HFFc6 (cell line): ENCODE data around the gene ZNF793. TPM values are rescaled to one million over a fixed set of nuclear protein-coding genes. Genes with fewer than 3 reads are reported as not detected.

Experiments used
- DNase-seq: peaks from one replicate; pipeline ENCODE4 v3.0.0-alpha.2; 2018
- H3K27ac Mint-ChIP-seq: 2 replicates; pipeline ENCODE4 v1.8.0; 2020; ENCODE audit warnings: mild to moderate bottlenecking, mixed read lengths
- H3K27me3 Mint-ChIP-seq: 2 replicates; pipeline ENCODE4 v1.8.0; 2021; ENCODE audit warnings: mild to moderate bottlenecking, moderate library complexity, mixed read lengths; ENCODE audit not compliant: insufficient read depth
- H3K36me3 Mint-ChIP-seq: 2 replicates; pipeline ENCODE4 v1.8.0; 2021; ENCODE audit warnings: low read depth, mixed read lengths
- H3K4me1 Mint-ChIP-seq: 2 replicates; pipeline ENCODE4 v1.8.0; 2020; ENCODE audit warnings: low read depth, mixed read lengths
- H3K4me3 Mint-ChIP-seq: 2 replicates; pipeline ENCODE4 v1.8.0; 2020; ENCODE audit warnings: mild to moderate bottlenecking, moderate library complexity, mixed read lengths
- H3K9me3 Mint-ChIP-seq: 2 replicates; pipeline ENCODE4 v1.8.0; 2020; ENCODE audit warnings: mild to moderate bottlenecking, mixed read lengths
- total RNA-seq, 6 experiments: library from RNA; stranded (reverse); fragmentation: NEBNext Ultra II Directional; extraction: Animal tissue kit (Norgen Biotek cat#: 25700); gene quantifications; 2 replicates in 1 of 6; 3 replicates in 5 of 6; pipeline ENCODE4 v1.2.3, GENCODE V29; 2021
- TF ChIP-seq, protein P1 (sequence below): fragments of 200-600 bp; sonication (generic); IDR thresholded peaks from 2 replicates; pipeline ENCODE4 v1.5.0; 2021; ENCODE audit warnings: antibody characterized with exemption, mild to moderate bottlenecking

The ZNF793 gene
- total RNA-seq, 6 experiments from 2014 or later, result 0.43 to 3.4 (median 0.70) TPM

DNA sequence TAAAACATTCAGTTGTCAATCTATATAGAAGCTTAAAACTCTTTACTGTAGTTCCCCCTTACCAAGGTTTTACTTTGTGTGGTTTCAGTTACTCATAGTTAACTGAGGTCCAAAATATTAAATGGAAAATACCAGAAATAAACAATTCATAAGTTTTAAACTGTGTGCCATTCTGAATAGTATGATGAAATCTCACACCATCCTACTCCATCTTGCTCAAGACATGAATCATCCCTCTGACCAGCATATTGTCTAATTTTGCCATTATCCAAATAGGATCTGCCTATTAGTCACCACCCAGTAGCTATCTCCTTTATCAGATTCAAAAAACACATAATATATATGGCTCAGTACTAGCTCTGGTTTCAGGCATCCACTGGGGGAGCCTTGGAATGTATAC, 65.5 kb downstream of the ZNF793 start:
- peak; percentile 34 for DNase-seq
- H3K36me3 Mint-ChIP-seq, result peaks cover 56% of the 10 kb centered on the region
- TF ChIP-seq, protein P1, sequence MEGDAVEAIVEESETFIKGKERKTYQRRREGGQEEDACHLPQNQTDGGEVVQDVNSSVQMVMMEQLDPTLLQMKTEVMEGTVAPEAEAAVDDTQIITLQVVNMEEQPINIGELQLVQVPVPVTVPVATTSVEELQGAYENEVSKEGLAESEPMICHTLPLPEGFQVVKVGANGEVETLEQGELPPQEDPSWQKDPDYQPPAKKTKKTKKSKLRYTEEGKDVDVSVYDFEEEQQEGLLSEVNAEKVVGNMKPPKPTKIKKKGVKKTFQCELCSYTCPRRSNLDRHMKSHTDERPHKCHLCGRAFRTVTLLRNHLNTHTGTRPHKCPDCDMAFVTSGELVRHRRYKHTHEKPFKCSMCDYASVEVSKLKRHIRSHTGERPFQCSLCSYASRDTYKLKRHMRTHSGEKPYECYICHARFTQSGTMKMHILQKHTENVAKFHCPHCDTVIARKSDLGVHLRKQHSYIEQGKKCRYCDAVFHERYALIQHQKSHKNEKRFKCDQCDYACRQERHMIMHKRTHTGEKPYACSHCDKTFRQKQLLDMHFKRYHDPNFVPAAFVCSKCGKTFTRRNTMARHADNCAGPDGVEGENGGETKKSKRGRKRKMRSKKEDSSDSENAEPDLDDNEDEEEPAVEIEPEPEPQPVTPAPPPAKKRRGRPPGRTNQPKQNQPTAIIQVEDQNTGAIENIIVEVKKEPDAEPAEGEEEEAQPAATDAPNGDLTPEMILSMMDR, result no peak
- no peaks in the 10 kb centered on the region; the same call in 1 of the 2 replicates for H3K27me3 Mint-ChIP-seq
- no peak overlapping the region; the same call in 1 of the 2 replicates for H3K27ac Mint-ChIP-seq
- H3K4me3 Mint-ChIP-seq, result no peak overlapping the region
- H3K4me1 Mint-ChIP-seq, result no peaks in the 10 kb centered on the region
- peaks cover 63% of the 10 kb centered on the region for H3K9me3 Mint-ChIP-seq

DNA sequence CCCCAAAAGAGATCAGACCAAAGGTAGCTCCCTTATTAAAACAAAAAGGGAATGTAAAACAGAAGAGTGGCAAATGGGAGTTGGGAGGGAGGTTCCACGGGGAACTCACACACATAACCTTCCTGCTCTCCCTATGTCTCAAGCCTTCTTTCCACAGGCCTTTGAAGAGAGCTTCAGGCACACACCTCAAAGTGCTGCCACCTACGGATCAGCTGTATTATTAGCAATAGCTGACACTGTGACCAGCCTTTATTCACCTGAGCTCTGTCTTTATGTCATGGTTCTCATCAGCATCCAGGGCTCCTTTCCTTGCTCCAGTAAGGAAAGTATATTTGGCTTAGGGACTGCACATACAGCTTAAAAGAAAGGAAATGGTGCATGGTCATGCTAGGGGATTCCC, 76.6 kb downstream of the ZNF793 start:
- Mint-ChIP-seq H3K27me3 (no peaks in the 10 kb centered on the region), H3K36me3 (peaks cover 34% of the 10 kb centered on the region)
- TF ChIP-seq, protein P1, result no peak

More for the DNA sequence above, 76.6 kb downstream of the ZNF793 start:
- H3K4me3 Mint-ChIP-seq, result no peak overlapping the region
- DNase-seq, result no peak
- no peaks in the 10 kb centered on the region for H3K4me1 Mint-ChIP-seq
- H3K27ac Mint-ChIP-seq, result no peak overlapping the region
- H3K9me3 Mint-ChIP-seq, result peaks cover 33% of the 10 kb centered on the region

Other genes with a start within 250 kb of the ZNF793 start
- gene ZNF527, start 135.8 kb upstream of the ZNF793 start, total RNA-seq, result 1 to 10 TPM; 2.6 to 3.7 (median 3.0) TPM
- gene ZNF569, start 39.5 kb upstream of the ZNF793 start, total RNA-seq, result 1 to 10 TPM; 5.3 to 8.9 (median 6.2) TPM
- 1 to 10 TPM; 1.8 to 4.9 (median 2.5) TPM for gene ZNF570, start 37.6 kb upstream of the ZNF793 start, total RNA-seq
- gene ZNF571, start 87.9 kb downstream of the ZNF793 start, total RNA-seq, result 1 to 10 TPM; 1.3 to 3.3 (median 2.1) TPM
- gene ZNF540, start 87.9 kb downstream of the ZNF793 start, total RNA-seq, result under 1 TPM; 0.14 to 0.76 (median 0.35) TPM
- 1 to 10 TPM; 6.4 to 7.6 (median 6.9) TPM for gene ZFP30, start 148.5 kb downstream of the ZNF793 start, total RNA-seq
- gene ZNF607, start 212.8 kb downstream of the ZNF793 start, total RNA-seq, result 1 to 10 TPM; 2.1 to 5.1 (median 3.5) TPM